Measurements from ENCODE around the gene MSLN. TPM values are rescaled to one million over a fixed set of nuclear protein-coding genes. Genes with fewer than 3 reads are reported as not detected.

Gene MSLN
- total and polyA plus RNA-seq, 2 experiments from 2014 or later = 0.10 TPM; not detected in 1

DNA sequence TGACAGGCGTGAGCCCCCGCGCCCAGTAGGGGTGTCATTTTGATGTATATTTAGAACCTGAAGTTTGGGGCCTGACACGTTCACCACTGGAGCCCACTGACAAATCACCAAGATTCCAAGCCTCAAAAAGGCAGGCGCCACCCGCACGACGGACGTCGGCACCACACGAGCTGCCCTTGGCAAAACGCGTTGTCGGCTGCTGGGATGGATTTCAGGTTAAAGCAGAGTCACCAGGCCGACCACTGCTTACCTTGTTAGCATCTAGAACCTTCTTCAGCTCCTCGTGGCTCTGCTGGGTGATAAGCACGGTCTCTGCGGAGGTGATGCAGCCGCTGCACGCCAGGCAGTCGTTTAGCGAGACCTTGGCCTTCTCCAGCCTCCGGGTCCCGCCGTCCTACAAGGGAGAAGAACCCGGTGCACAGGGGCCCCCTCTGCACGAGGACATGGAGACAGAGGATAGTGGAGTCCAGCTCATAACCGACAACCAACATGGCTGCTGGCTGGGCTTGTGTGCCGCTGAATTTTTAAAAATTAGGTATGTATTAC lies 23.5 kb upstream of the MSLN start:
- no peak for TF ChIP-seq CTCF (conservative IDR thresholded peaks at IDR 0.05; ENCODE audit: low read depth in 2 of 2)
- TF ChIP-seq, protein P1, sequence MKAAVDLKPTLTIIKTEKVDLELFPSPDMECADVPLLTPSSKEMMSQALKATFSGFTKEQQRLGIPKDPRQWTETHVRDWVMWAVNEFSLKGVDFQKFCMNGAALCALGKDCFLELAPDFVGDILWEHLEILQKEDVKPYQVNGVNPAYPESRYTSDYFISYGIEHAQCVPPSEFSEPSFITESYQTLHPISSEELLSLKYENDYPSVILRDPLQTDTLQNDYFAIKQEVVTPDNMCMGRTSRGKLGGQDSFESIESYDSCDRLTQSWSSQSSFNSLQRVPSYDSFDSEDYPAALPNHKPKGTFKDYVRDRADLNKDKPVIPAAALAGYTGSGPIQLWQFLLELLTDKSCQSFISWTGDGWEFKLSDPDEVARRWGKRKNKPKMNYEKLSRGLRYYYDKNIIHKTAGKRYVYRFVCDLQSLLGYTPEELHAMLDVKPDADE (IDR thresholded peaks at IDR 0.05) = no peak
- TF ChIP-seq EZH2phosphoT487 (IDR thresholded peaks at IDR 0.05; ENCODE audit: unreplicated experiment) = no peak
- TF ChIP-seq POLR2AphosphoS5 (IDR thresholded peaks at IDR 0.05; ENCODE audit: low read depth) = no peak
- TF ChIP-seq EZH2 (IDR thresholded peaks at IDR 0.05; ENCODE audit: low read depth, unreplicated experiment) = no peak
- TF ChIP-seq NANOG (IDR thresholded peaks at IDR 0.05; ENCODE audit: borderline replicate concordance) = no peak
- TF ChIP-seq JUNB (IDR thresholded peaks at IDR 0.05; ENCODE audit: unreplicated experiment) = no peak
- no peak for TF ChIP-seq ZNF331 (CRISPR knock-in tag; IDR thresholded peaks at IDR 0.05; ENCODE audit: low read depth)
- TF ChIP-seq, protein P2, sequence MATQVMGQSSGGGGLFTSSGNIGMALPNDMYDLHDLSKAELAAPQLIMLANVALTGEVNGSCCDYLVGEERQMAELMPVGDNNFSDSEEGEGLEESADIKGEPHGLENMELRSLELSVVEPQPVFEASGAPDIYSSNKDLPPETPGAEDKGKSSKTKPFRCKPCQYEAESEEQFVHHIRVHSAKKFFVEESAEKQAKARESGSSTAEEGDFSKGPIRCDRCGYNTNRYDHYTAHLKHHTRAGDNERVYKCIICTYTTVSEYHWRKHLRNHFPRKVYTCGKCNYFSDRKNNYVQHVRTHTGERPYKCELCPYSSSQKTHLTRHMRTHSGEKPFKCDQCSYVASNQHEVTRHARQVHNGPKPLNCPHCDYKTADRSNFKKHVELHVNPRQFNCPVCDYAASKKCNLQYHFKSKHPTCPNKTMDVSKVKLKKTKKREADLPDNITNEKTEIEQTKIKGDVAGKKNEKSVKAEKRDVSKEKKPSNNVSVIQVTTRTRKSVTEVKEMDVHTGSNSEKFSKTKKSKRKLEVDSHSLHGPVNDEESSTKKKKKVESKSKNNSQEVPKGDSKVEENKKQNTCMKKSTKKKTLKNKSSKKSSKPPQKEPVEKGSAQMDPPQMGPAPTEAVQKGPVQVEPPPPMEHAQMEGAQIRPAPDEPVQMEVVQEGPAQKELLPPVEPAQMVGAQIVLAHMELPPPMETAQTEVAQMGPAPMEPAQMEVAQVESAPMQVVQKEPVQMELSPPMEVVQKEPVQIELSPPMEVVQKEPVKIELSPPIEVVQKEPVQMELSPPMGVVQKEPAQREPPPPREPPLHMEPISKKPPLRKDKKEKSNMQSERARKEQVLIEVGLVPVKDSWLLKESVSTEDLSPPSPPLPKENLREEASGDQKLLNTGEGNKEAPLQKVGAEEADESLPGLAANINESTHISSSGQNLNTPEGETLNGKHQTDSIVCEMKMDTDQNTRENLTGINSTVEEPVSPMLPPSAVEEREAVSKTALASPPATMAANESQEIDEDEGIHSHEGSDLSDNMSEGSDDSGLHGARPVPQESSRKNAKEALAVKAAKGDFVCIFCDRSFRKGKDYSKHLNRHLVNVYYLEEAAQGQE (IDR thresholded peaks at IDR 0.05; ENCODE audit: unreplicated experiment) = no peak
- no peak for TF ChIP-seq ZNF114 (CRISPR knock-in tag; IDR thresholded peaks at IDR 0.05)
- TF ChIP-seq CREB1 (CRISPR knock-in tag; IDR thresholded peaks at IDR 0.05; ENCODE audit: low read depth) = no peak
- TF ChIP-seq ZNF462 (CRISPR knock-in tag; IDR thresholded peaks at IDR 0.05) = no peak
- TF ChIP-seq STAT1 (IDR thresholded peaks at IDR 0.05; ENCODE audit: unreplicated experiment) = no peak
- Mint-ChIP-seq H3K27me3 (ENCODE audit: insufficient read depth, low read depth, poor library complexity) (peaks cover 21% of the 10 kb centered on the region), H3K4me3 (no peak overlapping the region), H3K9me3 (no peaks in the 10 kb centered on the region), H3K27ac (no peak overlapping the region), H3K36me3 (ENCODE audit: low read depth) (peaks cover 32% of the 10 kb centered on the region), H3K4me1 (peaks cover 13% of the 10 kb centered on the region)
- no peak overlapping the region for H3K4me3 ChIP-seq
- no peak overlapping the region for H2AFZ ChIP-seq
- no peak overlapping the region for H3K4me2 ChIP-seq
- H3K4me1 ChIP-seq (ENCODE audit: insufficient read depth) = no peaks in the 10 kb centered on the region; the same call in 1 of the 2 replicates
- H4K20me1 ChIP-seq (replicated peaks; ENCODE audit: insufficient read depth) = no peaks in the 10 kb centered on the region
- no peaks in the 10 kb centered on the region; the same call in 1 of the 2 replicates for H3K36me3 ChIP-seq (ENCODE audit: insufficient read depth)
- H3K9me2 ChIP-seq (ENCODE audit: insufficient read depth) = no peaks in the 10 kb centered on the region
- no peaks in the 10 kb centered on the region for H3K27me3 ChIP-seq (ENCODE audit: insufficient read depth)
- peaks cover 8% of the 10 kb centered on the region; the same call in 1 of the 2 replicates for H3F3A ChIP-seq (replicated peaks; ENCODE audit: low read depth)
- no peak overlapping the region for H3K27ac ChIP-seq (ENCODE audit: low read depth)
- DNase-seq (ENCODE audit: low spot score) = no peak
- no peaks in the 10 kb centered on the region for H3K79me2 ChIP-seq (replicated peaks; ENCODE audit: insufficient read depth)
- ATAC-seq = no peak
